ENCODE results near the gene PCDHGB5. TPM values are rescaled to one million over a fixed set of nuclear protein-coding genes. Genes with fewer than 3 reads are reported as not detected.

PCDHGB5 gene
- total and polyA plus RNA-seq, 2 donors from 2014 or later: 0.82 to 12.3 TPM

- no peak overlapping the region for H3K4me3 ChIP-seq (ENCODE audit: low read length in 3 of 3)
- FAIRE-seq (no peak), DNase-seq (no peak)
- no peak overlapping the region for H3K9ac ChIP-seq (ENCODE audit: low read length in 3 of 3)
- H3K9me3 ChIP-seq (ENCODE audit: control insufficient read depth in 2 of 3, insufficient read depth in 1 of 3, low read length in 3 of 3): peaks cover 2 to 50% (median 20%) of the 10 kb centered on the region in 3 donors
- H3K27me3 ChIP-seq (ENCODE audit: control insufficient read depth, insufficient read depth, low read length): no peaks in the 10 kb centered on the region
- intact Hi-C loops (cut with DNase I): no loop called here
- no peaks in the 10 kb centered on the region for H3K4me1 ChIP-seq (ENCODE audit: control insufficient read depth in 2 of 3, insufficient read depth in 2 of 3, low read depth in 1 of 3, low read length in 3 of 3)
- no peak for TF ChIP-seq CTCF (IDR thresholded peaks at IDR 0.05; ENCODE audit: borderline replicate concordance, extremely low read depth, insufficient read depth)
- no peak overlapping the region for H3K27ac ChIP-seq (ENCODE audit: low read depth in 2 of 2, low read length in 2 of 2)
- H3K36me3 ChIP-seq (ENCODE audit: control insufficient read depth in 2 of 3, insufficient read depth in 3 of 3, low read length in 3 of 3): no peaks in the 10 kb centered on the region
These were observed 46.2 kb upstream of the PCDHGB5 start for GRCh38 chr5:141351591-141351990.

GRCh38 chr5:141354900-141355469 is 42.8 kb upstream of the PCDHGB5 start, which contains the start of gene PCDHGA4:
TSS of gene PCDHGA4 (plus strand) at chr5:141355021. CDS start at chr5:141355108, 87 bp downstream.
- Histone ChIP-seq H3K27ac (ENCODE audit: low read depth in 2 of 2, low read length in 2 of 2) (no peak within 1 kb of the TSS), H3K9me3 (ENCODE audit: control insufficient read depth in 2 of 3, insufficient read depth in 1 of 3, low read length in 3 of 3) (peaks cover 2 to 71% (median 21%) of the 10 kb centered on the region in 3 donors), H3K36me3 (ENCODE audit: control insufficient read depth in 2 of 3, insufficient read depth in 3 of 3, low read length in 3 of 3) (no peaks in the 10 kb centered on the region), H3K4me3 (ENCODE audit: low read length in 3 of 3) (peak within 1 kb of the TSS in 2 of 3 donors; percentile 6 to 13), H3K27me3 (ENCODE audit: control insufficient read depth, insufficient read depth, low read length) (no peaks in the 10 kb centered on the region), H3K9ac (ENCODE audit: low read length in 3 of 3) (no peak within 1 kb of the TSS), H3K4me1 (ENCODE audit: control insufficient read depth in 2 of 3, insufficient read depth in 2 of 3, low read depth in 1 of 3, low read length in 3 of 3) (no peaks in the 10 kb centered on the region)
- intact Hi-C loops (cut with DNase I): no loop called here
- peak; percentile 8 for TF ChIP-seq CTCF (IDR thresholded peaks at IDR 0.05; ENCODE audit: borderline replicate concordance, extremely low read depth, insufficient read depth)
- no peak for FAIRE-seq
- DNase-seq: no peak

- Histone ChIP-seq H3K27me3 (ENCODE audit: control insufficient read depth, insufficient read depth, low read length) (no peaks in the 10 kb centered on the region), H3K27ac (ENCODE audit: low read depth in 2 of 2, low read length in 2 of 2) (no peak overlapping the region), H3K9me3 (ENCODE audit: control insufficient read depth in 2 of 3, insufficient read depth in 1 of 3, low read length in 3 of 3) (peaks cover 2 to 71% (median 19%) of the 10 kb centered on the region in 3 donors), H3K4me1 (ENCODE audit: control insufficient read depth in 2 of 3, insufficient read depth in 2 of 3, low read depth in 1 of 3, low read length in 3 of 3) (no peaks in the 10 kb centered on the region), H3K4me3 (ENCODE audit: low read length in 3 of 3) (peak overlapping the region in 1 of 3 donors; percentile 13), H3K9ac (ENCODE audit: low read length in 3 of 3) (no peak overlapping the region), H3K36me3 (ENCODE audit: control insufficient read depth in 2 of 3, insufficient read depth in 3 of 3, low read length in 3 of 3) (no peaks in the 10 kb centered on the region)
- FAIRE-seq (no peak), DNase-seq (no peak)
- TF ChIP-seq CTCF (IDR thresholded peaks at IDR 0.05; ENCODE audit: borderline replicate concordance, extremely low read depth, insufficient read depth): no peak
- intact Hi-C loops (cut with DNase I): no loop called here
These were observed 42.1 kb upstream of the PCDHGB5 start for GRCh38 chr5:141355641-141356040.

Data from kidney (tissue), 14 donors.